ENCODE measurements around the gene MAGI2. TPM values are rescaled to one million over a fixed set of nuclear protein-coding genes. Genes with fewer than 3 reads are reported as not detected.
"Not testable (repeated sequence)": the region's sequence is repeated elsewhere in the genome, so short reads cannot be mapped to it uniquely, and the experiment has no call there.

MAGI2 gene
- total RNA-seq, 4 donors from 2014 or later, result 0.23 to 5.5 (median 0.45) TPM

- Histone ChIP-seq H3K9me3 (no peaks in the 10 kb centered on the region), H3K36me3 (no peaks in the 10 kb centered on the region), H3K27ac (no peak overlapping the region), H3K4me1 (no peaks in the 10 kb centered on the region), H3K27me3 (no peaks in the 10 kb centered on the region), H3K4me3 (no peak overlapping the region)
- 5 to 11% methylated on average over 2 of the region's 2 CpGs for WGBS, 2 donors
- intact Hi-C loops (cut with DNase I), result no loop called here
- TF ChIP-seq CTCF (IDR thresholded peaks at IDR 0.05) (peak in 5 of 6 experiments; percentile 18 to 56 (median 39)), POLR2A (IDR thresholded peaks at IDR 0.05) (no peak)
- DNase-seq, result no peak
These were observed 942.8 kb downstream of the MAGI2 start for GRCh38 chr7:78510580-78511188.

DNA sequence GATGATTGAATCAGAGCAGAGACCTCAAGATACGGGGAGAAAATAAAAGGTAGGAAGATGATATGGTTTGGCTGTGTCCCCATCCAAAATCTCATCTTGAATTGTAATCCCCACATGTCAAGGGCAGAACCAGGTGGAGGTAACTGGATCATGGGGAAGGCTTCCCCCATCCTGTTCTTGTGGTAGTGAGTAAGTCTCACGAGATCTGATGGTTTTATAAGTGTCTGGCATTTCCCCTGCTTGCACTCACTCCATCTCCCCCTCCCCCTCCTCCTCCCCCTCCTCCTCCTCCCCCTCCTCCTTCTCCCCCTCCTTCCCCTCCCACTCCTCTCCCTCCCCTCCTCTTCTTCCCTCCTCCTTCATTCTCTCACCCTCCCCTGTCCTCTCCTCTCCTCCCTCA, 950.2 kb downstream of the MAGI2 start:
- H3K4me3 ChIP-seq; DNase-seq; H3K27ac ChIP-seq; intact Hi-C loops (cut with DNase I); H3K27me3 ChIP-seq; H3K4me1 ChIP-seq; H3K36me3 ChIP-seq; H3K9me3 ChIP-seq: not testable (repeated sequence)
- 69 to 87% methylated on average over 1 to 2 of the region's 2 CpGs for WGBS, 2 donors

DNA sequence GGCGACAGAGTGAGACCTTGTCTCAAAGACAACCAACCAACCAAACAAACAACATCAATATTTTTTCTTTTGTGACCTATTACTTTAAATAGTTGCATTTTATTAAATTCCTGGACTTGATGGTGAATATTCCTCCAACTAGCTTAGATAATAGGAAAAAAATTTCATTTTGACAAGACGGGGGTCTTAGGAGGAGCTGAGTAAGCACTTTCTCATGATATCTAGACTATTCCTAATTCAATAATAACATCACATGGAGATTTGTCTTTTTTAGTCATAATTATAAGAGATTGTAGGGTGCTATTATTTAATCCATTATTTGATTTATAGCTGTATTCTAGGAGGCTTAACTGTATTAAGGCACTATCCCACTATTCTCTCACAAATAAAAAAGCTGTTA, 952.4 kb downstream of the MAGI2 start:
- no peak for DNase-seq
- 84 to 94% methylated on average over 2 of the region's 2 CpGs for WGBS, 2 donors

GRCh38 chr7:78499971-78500370, 953.5 kb downstream of the MAGI2 start:
- Histone ChIP-seq H3K36me3 (no peaks in the 10 kb centered on the region), H3K4me3 (no peak overlapping the region), H3K9me3 (no peaks in the 10 kb centered on the region), H3K4me1 (no peaks in the 10 kb centered on the region), H3K27me3 (no peaks in the 10 kb centered on the region), H3K27ac (no peak overlapping the region)
- TF ChIP-seq POLR2A (IDR thresholded peaks at IDR 0.05) (no peak), CTCF (IDR thresholded peaks at IDR 0.05) (no peak)
- intact Hi-C loops (cut with DNase I), result no loop called here
- no peak for DNase-seq
- 76 to 87% methylated on average over 2 of the region's 2 CpGs for WGBS, 2 donors

More for the DNA sequence above, 952.4 kb downstream of the MAGI2 start:
- Histone ChIP-seq H3K9me3 (no peaks in the 10 kb centered on the region), H3K36me3 (no peaks in the 10 kb centered on the region), H3K4me3 (no peak overlapping the region), H3K27me3 (no peaks in the 10 kb centered on the region), H3K27ac (no peak overlapping the region), H3K4me1 (no peaks in the 10 kb centered on the region)
- intact Hi-C loops (cut with DNase I), result no loop called here
- TF ChIP-seq CTCF (IDR thresholded peaks at IDR 0.05) (no peak), POLR2A (IDR thresholded peaks at IDR 0.05) (no peak)

- Histone ChIP-seq H3K4me3 (no peak overlapping the region), H3K4me1 (no peaks in the 10 kb centered on the region), H3K27ac (no peak overlapping the region), H3K36me3 (no peaks in the 10 kb centered on the region), H3K9me3 (no peaks in the 10 kb centered on the region), H3K27me3 (no peaks in the 10 kb centered on the region)
- intact Hi-C loops (cut with DNase I), result no loop called here
- DNase-seq, result no peak
- TF ChIP-seq POLR2A (IDR thresholded peaks at IDR 0.05) (no peak), CTCF (IDR thresholded peaks at IDR 0.05) (no peak)
- WGBS, 2 donors, result 54 to 77% methylated on average over 2 of the region's 2 CpGs
These were observed 954.2 kb downstream of the MAGI2 start for GRCh38 chr7:78499283-78499682.

Measured in esophagus squamous epithelium (tissue), 5 donors.